ENCODE data around the gene EML6. TPM values are rescaled to one million over a fixed set of nuclear protein-coding genes. Genes with fewer than 3 reads are reported as not detected.
"Not testable (repeated sequence)": the region's sequence is repeated elsewhere in the genome, so short reads cannot be mapped to it uniquely, and the experiment has no call there.

EML6 gene
- total RNA-seq, 1 donor from 2014 or later: 1.3 TPM

DNA sequence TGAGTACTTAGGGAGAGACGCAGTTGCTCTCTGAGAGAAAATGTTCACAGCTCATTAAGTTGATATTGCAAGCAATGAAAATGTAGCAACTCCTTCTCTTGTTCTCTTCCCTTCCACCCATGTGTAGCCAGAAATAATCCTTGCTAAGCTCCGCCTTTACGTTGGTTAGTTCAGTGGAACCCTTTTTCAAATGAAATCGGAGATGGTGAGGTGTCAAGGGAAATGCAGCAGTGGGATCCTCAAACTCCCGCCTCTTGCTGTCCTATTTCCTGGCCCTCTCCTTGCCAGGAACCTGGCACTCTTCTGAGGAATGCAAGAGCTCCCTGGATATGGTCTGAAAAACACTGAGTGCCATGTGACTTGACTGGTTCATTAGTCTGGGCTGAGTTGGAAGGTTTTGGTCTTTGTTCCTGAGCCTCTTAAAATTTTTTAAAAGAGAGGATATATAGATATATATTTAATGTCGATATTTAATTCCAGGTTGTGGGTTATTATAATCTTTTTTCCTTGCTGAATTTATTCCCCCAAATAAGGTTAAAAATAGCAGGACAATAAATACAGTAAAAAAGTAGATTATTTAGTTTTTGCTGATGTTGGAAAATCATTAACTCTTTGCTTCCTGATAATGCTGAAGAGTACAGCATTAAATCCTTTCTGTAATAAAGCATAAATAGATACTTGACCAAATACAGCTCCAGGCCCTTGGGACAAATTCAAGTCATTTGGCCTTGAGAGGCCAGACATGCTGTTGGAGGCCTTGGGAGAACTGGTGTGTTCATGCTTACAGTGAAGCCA is 116.2 kb downstream of the EML6 start:
- intact Hi-C loops (cut with micrococcal nuclease): no loop called here

DNA sequence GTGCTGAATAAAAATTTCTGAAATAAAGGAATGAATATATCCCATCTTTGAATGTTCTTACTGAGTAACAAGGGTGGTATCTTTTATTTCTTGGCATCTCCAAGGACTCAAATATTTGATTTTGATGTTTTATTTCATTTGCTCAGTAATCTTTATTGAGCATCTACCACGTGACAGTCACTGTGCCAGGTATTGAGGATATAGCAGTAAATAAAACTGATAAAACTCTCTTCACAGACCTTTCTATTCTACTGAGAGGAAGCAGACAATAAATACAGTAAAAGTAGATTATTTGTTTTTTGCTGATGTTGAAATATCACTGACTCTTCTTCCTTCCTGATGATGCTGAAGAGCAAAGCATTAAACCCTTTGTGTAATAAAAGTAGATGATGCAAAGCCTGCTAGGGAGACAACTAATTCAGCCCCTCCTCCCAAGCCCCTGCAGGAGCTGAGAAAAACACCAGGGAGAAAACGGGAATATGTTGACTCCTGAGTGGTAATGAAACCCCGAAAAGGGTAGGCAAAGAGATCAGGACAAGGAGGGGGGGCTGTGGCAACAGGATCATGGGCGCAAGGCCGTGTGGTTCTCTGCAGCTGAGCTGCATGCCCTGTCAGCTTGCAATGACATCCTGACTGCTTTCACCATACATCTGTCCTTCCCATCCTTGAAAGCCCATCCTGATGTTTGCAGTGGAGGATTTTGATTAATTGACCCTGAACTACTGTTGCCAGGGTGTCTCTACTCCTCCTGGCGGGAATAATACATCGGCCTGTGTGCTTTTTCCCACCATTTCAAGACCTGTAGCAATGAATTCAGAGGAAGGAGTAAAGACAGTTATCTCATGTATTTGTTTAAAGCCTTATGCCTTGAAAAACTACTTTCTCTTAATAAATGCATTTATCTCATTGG is 117.4 kb downstream of the EML6 start:
- intact Hi-C loops (cut with micrococcal nuclease): no loop called here

DNA sequence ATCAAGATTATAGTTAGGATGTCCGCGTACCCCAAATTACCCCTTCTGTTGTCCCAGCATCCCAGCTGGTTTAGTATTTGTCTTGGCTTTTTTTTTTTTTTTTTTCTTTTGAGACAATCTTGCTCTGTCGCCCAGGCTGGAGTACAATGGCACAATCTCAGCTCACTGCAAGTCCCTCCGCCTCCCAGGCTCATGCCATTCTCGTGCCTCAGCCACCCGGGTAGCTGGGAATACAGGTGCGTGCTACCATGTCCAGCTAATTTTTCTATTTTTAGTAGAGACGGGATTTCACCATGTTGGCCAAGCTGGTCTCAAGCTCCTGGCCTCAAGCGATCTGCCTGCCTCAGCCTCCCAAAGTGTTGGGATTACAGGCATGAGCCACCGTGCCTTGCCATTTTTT is 118.0 kb downstream of the EML6 start:
- intact Hi-C loops (cut with micrococcal nuclease): not testable (repeated sequence)

DNA sequence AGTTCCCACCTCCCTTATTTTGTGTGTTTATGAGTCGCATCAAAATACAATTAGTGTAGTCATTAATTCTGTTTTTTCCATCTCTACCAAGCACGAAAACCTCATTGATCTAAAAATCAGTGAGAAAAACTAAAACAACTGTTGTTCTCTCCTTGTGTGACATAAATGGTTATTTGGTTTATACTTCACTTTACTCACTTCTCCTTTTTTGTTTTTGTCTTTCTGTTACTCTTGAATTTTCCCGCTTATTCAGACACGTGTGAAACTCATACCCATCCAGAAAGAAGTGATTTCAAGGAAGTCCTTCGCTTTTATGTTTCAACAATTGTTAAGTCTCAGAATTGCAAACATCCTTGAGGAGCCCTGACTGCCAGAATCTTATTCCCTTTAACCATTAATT is 121.6 kb downstream of the EML6 start:
- intact Hi-C loops (cut with micrococcal nuclease): no loop called here

DNA sequence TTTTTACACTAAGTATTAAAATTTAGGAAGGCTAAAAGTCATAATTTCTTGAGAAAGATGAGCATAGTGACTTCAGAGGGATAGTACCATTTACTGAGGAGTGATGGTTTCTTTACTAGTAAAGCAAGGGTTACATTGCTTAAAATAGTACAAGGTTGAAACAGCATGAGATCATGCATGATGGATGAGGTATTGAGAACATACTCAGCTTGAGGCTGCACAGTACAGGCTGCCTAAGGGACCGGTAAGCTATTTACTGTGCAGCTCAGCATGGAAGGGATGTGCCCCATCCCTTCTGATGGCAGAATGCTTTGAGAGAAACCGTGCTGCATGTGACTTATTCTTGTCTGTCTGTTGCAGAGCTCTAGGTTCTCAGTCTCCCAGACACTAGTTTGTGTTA is 122.1 kb downstream of the EML6 start:
- intact Hi-C loops (cut with micrococcal nuclease): no loop called here

DNA sequence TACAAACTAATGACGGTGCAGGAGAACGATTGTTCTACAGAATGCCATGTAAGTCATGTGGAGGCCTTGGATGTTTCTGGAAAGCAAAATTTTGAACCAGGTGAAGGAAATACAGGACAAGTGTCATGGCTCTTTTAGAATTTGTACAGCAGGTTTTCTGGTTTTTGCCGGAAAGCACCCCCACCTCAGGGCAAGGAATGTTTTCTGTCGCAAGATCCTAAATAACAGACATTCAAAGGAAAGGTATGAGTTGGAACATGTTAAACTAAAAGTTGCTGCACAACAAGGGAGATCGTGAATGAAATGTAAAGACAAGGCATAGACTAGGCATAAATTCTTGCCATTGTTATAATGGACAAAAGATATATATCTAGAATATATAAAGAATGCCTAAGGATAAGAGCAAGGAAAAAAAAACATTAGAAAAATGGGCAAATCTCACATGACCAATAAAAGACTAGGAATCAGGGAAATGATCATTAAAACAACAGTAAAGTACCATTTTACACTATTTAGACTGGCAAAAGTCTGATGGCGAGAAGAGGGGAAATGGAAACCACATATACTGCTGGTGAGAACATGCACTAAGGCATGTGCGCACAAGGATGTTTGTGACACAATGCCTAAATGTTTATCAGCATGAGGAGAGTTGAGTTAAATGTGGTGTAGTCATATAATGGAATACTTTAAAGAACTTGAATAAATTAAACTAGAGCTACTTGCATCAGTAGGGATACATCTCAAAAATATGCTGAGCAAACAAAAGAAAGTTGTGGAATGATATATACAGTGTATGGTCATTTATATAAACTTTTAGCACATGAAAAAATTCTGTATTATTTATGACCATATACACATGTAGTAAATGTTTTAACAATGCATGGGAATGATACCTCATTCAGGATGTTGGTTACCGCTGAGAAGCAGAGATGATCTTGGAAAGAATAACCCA is 127.0 kb downstream of the EML6 start:
- intact Hi-C loops (cut with micrococcal nuclease): no loop called here

DNA sequence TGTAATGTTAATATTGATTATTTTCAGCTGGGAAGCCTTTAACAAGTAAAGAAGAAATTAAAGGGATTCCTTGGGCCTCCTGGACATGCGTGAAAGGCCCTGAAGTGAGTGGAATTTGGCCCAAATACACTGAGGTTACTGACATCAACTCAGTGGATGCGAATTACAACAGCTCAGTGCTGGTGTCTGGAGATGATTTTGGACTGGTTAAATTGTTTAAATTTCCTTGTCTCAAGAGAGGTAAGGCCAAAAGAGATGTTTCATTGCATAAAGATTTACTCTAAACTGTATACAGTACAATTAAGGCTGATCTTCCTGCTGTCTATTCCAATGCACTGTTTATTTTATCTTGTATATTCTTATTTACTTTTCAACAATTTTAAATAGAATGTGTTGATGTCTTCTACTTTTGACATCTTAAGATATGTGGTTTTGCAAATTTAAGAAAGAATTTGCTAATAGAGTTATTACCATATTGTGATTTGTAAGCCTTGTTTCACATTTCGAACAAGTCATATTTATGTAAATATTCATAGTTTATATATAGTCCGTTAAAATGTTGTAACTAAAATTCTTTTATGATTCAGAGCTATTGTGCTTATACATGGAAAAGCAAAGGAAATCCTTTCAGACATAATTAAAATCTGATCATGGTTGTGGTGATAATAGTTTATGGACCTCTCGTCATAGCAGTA is 130.3 kb downstream of the EML6 start:
- intact Hi-C loops (cut with micrococcal nuclease): no loop called here

DNA sequence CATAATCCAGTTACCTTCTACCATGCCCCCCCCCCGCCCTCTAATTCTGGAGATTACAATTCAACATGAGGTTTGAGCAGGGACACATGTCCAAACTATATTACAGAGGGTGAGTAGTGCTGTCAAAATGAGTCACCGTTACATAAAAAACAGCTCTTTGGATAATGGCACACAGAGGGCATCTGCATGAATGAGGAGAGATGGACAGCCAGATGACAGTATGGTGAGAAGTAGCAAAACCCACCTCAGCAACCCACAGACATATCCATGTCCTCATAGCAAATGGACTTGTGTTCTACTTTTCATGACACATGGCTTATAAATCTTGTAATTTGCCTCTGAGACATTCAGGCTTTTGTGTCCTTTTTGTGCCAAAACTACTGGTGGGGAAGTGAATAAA is 132.0 kb downstream of the EML6 start:
- intact Hi-C loops (cut with micrococcal nuclease): no loop called here

DNA sequence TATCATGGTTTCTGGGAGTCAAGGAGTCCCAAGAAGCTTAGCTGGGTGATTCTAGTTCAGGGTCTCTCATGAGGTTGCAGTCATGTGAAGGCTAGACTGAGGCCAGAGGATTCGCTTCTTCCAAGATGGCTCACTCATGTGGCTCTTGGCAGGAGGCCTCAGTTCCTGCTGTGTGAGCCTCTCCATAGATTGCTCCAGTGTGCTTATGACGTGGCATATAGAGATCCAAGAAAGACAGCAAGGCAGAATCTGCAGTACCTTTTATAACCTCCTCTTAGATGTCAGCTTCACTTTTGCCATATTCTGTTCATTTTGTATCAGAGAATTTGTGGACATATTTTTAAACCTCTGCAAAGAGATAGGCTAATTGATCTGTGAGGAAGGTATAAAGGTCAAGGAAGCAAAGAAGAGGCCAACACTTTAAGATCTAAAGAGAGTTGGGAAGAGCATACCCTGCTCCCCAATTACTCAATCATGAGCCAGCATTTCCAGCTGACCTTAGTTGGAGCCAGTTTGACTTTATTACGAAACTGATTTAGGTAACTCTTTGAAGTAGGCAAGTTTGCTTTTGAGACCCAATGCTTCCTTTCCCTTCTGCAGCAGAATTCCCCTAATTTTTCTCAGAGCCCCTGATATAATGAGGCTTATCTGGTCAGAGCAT is 134.7 kb downstream of the EML6 start:
- intact Hi-C loops (cut with micrococcal nuclease): no loop called here

DNA sequence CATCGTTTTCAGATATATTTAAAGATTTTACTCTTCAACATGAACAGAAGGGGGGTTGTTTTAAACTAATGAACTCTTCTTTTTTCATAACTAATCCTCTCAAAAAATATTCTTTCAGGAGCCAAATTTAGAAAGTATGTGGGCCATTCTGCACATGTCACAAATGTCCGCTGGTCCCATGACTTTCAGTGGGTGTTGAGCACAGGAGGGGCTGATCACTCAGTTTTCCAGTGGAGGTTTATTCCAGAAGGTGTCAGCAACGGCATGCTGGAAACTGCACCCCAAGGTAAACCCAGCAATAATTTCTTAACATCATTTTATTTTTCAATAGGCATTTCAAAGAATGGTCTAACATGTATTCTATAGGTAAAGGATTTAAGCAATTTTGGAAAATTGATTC is 136.0 kb downstream of the EML6 start:
- intact Hi-C loops (cut with micrococcal nuclease): no loop called here

DNA sequence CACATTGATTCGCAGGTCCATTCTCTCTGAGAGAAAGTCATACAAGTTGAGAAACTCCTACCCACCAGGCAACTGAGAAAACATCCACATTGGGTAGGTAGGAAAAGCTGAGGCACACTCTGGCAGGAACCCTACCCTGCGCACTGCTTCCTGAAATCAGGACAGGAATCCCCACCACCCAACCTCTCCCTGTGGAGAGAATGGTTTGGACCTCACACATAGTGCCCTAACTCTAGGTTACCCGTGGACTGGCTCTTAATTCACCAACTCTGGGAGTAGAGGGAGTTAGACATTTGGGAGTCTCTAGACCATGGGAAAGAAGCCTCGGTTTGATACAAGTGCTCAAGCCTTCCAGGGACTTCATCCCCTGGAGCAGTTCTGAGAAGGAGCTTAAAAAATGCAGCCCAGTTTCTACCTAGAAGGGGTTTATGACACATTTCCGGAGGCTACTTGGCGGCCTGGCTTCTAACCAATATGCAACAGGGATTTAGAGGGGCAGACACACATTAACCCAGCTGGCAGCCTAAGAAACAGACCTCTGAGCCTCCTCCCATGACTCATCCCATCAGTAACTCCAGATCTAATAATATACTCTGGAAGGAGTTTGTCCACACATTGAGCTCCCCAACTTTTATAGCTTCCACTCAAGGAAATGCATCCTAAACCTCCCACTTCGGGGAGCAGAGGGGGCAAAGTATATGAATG is 136.7 kb downstream of the EML6 start:
- intact Hi-C loops (cut with micrococcal nuclease): no loop called here

DNA sequence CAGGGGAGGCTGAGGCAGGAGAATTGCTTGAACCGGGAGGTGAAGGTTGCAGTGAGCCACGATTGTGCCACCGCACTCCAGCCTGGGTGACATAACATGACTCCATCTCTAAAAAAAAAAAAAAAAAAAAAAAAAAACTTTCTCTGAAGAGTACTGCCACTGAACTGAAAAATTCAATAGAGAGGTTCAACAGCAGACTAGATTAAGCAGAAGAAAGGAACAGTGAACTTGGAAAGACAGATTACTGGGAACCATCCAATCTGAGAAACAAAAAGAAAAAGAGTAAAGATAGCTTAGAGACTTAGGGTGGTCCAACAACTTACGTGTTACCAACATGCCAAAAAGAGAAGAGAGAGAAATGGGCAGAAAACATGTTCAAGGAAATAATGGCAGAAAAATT is 138.8 kb downstream of the EML6 start:
- intact Hi-C loops (cut with micrococcal nuclease): no loop called here

DNA sequence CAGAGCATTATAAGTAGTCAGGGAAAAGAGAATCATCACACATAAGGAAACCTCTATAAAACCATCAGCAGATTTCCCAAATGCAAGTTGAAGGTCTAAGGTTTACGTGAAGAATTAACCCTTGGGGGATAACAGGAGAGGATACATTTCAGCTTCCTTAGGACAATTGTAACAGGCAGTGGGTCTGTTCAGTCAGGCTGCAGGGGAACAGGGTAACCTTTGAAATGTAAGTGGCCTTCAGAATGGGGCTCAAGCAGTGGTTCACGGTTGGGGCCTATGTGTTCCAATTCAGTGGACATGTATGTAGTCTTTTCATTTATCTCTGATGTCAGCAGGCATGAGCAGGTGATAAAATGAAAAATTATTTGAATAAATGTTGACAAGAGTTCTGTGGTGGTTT is 139.3 kb downstream of the EML6 start:
- intact Hi-C loops (cut with micrococcal nuclease): no loop called here

DNA sequence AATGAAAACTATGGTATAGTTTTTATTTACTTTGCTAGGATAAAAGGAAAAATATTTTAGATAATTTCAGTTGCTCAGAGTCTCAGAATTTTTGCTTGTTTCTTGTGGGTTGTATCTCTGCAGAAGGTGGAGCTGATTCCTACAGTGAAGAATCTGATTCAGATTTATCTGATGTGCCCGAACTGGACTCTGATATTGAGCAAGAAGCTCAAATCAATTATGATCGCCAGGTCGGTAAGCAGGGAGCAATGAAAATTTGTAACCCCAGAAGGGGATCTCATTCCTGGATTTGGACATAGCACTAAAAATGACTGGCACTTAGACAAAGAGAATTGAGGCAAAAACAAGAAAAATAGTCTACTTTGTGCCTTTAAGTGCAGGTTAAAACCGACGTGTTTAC is 140.2 kb downstream of the EML6 start:
- intact Hi-C loops (cut with micrococcal nuclease): no loop called here

DNA sequence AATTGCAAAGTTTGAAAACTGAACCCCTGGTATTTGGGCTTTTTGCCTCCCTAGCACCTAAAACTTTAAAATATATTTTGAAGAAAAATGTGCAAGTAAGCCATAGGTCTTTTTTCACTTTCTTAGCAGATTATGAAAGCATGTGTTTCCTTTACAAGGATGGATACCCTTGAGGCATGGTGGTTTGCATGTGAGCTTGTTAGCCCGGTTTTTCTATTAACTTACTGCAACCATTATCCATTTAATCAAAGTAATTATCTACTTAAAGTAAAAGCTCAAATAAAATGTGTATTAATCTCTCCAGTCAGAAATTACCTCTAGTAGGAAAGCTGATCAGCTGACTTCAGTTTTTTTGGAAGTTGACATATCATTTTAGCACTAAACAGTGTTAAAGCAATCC is 140.6 kb downstream of the EML6 start:
- intact Hi-C loops (cut with micrococcal nuclease): no loop called here

DNA sequence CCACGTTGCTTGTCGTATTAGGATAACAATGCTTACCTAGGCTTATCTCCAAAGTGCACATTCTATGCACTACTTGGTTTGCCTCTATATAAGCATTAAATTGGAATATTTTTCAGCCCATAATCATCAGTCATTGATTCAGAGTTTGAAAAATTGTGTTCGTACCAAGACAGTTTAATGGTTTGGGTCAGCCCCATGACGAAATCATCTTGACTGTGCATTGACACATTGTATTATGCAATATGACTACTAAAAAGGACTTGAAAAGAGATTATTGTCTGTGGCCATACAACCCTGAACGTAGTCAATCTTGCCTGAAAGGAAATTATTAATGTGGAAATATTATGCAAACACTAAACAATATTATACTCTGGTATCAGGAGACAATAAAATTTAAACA is 141.3 kb downstream of the EML6 start:
- intact Hi-C loops (cut with micrococcal nuclease): no loop called here

DNA sequence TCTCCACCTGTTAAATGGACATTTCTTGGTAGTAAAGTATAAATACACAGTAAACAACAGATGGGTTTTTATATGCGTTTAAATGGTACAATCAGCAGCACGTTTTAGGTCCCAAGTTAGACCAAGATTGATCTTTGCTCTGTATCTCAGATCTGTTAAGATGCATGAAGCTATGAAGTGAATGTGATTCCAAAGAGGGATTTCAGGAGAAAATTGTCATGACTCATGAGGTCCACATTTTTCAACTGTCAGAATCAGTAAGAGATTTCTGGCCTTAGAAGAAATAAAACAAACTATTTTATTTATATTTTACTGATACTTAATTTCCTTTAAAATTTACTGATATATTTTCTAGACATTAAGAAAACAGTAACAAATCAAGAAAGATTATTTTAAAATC is 142.7 kb downstream of the EML6 start:
- intact Hi-C loops (cut with micrococcal nuclease): no loop called here

DNA sequence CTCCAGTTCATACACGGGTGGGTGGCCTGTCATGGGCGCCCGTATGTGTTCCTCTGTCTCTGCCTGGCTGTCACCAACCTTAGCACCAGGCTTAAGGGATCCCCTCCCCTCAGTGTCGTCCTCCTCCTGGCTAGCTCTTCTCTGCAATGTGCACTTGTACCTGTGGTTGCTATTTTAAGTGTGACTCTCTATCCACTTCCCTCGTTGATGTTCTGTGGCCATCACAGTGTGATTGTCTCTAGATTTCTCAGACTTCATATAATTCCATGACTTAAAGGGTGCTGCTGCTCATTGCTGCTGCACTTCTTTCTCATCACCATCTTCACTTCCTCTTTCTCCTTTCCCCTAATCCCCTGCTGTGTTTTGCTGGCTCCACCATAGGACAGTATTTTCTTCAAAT is 143.4 kb downstream of the EML6 start:
- intact Hi-C loops (cut with micrococcal nuclease): no loop called here

DNA sequence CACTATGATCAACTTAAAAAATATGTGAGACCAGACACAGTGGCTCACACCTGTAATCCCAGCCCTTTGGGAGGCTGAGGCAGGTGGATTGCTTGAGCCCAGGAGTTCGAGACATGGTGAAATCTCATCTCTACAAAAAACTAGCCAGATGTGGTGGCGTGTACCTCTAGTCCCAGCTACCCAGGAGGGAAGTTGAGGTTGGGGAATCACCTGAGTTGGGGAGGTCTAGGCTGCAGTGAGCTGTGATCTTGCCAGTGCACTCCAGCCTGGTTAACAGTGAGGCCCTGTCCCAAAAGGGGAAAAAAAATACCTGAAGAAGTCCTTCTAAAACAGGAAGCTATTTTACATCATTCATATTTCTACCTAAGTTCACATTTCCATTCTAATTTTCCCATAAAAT is 144.0 kb downstream of the EML6 start:
- intact Hi-C loops (cut with micrococcal nuclease): no loop called here

Data from T-helper 1 cell treated with Interleukin-12 subunit alpha and Interleukin-12 subunit beta and Interleukin-4 antibody, amounts not matched to agents 30 ng/mL and 1 ng/mL, for 36 hours (primary cell).